Islet of Langerhans (tissue), 1 donor: Measurements from ENCODE around the gene MYLIP.

ENCODE experiments used
- FAIRE-seq: peaks from one replicate; lab custom pipeline; 2011; peaks lifted over from hg19 to GRCh38; lab: Jason Lieb, UNC

The MYLIP gene

DNA sequence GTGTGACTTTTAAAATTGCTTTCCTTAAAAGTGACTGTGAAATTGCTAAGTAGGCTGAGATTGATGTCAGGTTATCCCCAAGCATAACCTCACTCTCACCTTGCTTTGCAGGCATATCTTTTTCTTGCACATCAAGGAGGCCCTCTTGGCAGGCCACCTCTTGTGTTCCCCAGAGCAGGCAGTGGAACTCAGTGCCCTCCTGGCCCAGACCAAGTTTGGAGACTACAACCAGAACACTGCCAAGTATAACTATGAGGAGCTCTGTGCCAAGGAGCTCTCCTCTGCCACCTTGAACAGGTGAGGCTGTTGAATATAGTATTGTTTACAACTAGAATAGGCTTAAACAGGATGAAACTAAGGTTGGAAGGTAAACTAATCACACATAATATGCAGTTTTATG lies 12.6 kb downstream of the MYLIP start:
- no peak for FAIRE-seq

DNA sequence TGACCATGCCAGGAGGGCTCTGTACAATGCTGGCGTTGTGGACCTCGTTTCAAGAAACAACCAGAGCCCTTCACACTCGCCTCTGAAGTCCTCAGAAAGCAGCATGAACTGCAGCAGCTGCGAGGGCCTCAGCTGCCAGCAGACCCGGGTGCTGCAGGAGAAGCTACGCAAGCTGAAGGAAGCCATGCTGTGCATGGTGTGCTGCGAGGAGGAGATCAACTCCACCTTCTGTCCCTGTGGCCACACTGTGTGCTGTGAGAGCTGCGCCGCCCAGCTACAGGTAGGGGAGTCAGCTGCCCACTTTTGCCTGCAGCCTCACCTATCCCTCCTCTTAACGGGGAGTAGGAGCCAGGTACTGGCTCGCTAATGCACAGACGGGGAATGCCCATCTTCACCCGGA lies 16.2 kb downstream of the MYLIP start:
- no peak for FAIRE-seq

GRCh38 chr6:16146028-16146427 lies 17.1 kb downstream of the MYLIP start:
- no peak for FAIRE-seq

- FAIRE-seq = no peak
Observed at GRCh38 chr6:16146527-16146955, 17.7 kb downstream of the MYLIP start.

DNA sequence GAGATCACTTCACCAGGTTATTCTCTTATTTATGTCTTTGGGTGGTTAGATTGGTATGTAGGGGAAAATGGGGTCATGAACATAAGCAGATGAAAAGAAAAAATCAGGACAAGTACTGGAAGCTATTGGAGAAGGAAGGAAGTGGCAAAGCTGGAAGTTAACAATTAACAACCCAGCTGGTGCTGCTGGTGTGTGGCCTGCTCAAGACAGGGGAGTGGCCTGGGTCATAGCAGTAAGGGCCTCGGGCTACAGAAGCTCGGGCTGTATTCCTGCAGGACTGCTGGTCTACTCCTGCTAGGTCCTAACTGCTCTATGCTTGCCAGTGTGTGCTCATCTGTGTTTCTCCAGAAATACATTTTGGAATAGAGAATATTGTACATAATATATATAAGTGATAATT lies 19.6 kb downstream of the MYLIP start:
- FAIRE-seq = no peak

DNA sequence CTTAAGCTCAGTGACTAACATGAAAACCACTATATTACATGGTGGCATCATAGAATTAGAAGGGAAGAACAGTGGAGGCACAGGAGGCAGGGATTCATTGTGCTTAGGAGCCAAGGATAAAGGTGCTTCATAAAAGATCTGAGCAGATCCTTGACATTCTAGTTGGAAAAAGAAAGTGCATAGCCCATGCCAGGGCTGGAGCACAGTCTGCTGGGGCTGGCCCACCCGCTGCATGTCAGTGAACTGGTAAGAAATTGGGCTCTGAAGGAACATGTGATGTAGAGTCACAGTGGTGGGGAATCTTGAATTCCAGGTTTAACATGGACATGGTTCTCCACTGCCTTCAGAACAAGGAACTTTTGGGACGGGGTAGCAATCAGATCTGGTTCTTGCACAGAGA lies 20.4 kb downstream of the MYLIP start:
- no peak for FAIRE-seq

DNA sequence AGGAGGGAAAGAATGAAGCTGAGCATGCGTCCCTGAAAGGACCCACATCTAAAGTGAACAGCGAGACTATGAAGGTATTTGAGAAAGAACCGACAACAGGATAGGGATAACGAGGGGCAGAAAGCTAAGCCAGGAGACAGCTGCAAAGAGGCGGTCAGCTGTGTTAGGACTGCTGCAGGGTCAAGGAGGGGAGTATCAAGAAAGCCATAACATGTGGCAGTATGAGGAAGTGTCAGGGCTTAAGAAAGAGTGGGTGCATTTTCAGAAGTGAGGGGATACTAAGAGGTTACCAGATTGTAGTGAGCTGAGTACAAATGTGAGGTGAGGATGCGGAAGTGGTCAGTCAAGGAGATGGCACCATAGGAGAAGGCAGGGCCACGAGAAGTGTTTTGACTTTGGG lies 21.2 kb downstream of the MYLIP start:
- FAIRE-seq = no peak

- no peak for FAIRE-seq
Observed at GRCh38 chr6:16153211-16153820, 24.4 kb downstream of the MYLIP start.

- no peak for FAIRE-seq
Observed at GRCh38 chr6:16154904-16155303, 26.0 kb downstream of the MYLIP start.

DNA sequence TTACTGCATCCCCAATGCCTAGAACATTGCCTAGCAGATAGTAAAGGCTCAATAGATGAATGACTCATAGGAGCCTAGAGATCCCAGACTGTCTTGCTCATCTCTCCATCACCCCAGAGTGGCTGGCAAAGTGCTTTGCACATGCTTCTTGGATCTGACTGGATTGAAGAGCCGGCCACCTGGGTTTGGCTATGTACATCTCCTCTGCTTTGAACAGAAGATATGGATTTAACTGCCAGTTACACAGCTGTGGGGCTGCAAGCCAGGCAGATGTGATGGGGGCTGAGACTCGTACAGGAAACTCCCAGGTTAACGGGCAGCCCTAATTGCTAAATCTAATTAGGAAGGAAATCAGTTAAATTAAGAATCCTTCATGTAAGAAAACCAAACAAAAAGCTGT lies 28.6 kb downstream of the MYLIP start:
- FAIRE-seq = no peak

DNA sequence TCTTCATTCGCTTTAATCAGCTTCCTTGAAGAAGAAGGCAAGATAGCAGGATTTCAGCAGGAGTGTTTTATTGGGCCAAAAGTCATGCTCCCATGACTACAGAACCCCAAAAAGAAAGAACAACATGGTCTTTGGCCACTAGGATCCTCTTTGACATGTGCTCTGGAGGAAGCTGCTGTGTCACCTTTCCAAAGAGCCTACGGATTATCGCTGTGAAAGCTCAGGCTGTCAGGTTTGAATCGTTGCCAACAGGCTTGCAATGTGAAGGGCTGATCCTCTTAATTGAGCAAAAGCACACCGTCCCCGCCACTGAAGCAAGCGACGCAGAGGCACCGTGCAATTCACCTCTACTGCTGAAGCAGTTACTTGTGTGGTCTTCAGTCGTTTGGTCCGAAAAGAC lies 29.0 kb downstream of the MYLIP start:
- no peak for FAIRE-seq

DNA sequence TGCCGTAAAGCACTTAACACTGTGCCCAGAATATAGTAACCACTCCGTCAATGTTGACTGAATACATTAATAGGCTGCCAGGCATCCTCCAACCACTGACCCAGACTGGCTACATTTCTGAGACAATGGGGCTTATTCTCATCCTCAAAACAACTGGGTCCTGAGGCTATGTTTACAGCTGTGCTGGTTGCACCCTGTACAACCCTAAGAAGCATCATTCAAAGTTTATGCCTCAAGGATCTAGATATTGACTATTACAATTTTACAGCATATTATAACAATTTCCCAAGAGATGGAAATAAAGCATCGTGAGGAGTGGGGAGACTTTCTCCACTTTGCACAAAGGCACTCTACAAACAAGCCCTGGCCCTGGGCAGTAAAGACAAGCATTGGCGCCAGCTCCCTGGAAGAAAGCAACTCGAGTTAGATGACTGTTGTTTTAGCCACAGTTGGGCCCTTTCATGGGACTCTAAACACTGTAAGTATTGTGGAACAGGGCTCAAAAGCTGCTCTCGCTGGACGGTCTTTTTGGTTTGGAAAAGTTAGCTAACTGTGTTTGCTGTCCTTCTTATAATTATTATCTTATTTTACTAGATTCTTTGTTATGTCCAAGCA lies 30.2 kb downstream of the MYLIP start:
- no peak for FAIRE-seq

DNA sequence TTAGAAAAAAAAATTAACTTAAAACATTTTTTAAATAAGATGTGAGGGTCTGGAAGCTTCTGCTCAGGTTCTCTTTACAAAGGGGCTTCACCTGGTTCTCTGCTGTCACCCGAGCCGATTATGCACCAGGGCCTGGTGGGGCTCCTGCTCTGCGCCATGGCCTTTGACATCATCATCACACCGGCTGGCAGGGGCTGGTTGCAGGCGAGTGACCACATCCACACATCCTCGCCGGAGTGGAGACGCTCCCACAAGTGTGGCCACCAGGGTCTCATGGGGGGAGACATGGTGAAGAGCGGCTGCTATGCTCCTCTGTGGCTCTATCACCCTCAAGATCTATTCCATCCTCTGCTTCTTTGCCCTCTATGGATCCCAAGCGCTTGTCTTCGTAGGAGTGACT lies 31.9 kb downstream of the MYLIP start:
- no peak for FAIRE-seq

DNA sequence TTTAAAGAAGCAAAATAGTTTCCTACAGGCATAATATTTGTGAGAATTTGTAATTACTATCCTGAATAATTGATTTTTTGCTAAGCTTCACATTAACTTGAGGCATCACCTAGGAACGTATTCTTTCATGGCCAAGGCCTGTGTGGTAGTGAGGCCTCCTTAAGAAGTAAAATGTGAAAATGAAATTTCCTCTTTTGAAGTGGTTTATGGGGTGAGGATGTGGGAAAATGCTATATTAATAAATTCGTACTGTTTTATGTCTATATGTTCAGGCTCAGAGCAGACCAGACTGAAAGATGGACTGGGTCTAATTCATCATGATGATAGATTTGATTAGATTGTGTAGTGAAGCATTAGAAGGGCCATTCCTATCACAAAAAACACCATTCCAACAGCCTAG lies 33.1 kb downstream of the MYLIP start:
- FAIRE-seq = no peak

DNA sequence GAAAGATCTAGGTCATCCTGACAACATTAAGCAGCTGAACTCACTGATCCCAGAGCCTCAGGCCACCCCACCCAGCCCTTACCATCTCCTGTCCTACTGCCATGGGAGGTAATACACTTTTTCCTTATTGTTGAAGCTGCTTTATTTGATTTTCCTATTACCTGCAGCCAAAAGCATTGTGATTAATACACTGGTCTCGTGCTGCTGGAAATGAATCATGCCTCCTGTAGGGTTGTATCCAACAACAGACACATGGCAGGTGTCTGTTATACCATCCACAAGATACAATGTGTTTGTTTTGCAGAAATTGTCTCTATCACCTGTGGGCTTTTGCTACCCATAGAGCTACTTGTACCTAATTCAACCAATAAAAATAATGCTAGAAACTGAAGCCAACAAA lies 34.2 kb downstream of the MYLIP start:
- FAIRE-seq = no peak

- no peak for FAIRE-seq
Observed at GRCh38 chr6:16163535-16164300, 34.8 kb downstream of the MYLIP start.

DNA sequence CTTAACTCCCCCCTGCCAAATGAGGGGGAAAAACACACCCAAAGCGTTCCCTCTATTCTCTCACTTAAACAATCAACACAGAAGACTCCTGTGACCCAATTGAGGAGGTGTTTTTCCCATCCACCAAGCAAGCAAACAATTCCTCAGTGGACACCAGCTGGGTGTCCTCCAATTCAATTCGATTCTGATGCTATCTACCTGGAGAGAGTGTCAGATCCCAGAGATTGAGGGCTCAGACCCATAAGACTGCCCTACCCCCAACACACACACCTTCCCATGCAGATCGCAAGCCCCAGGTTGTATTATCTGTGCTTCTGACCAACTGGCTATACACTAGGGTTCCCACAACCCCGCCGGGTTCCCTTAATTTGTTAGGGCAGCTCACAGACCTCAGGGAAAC lies 36.8 kb downstream of the MYLIP start:
- no peak for FAIRE-seq

DNA sequence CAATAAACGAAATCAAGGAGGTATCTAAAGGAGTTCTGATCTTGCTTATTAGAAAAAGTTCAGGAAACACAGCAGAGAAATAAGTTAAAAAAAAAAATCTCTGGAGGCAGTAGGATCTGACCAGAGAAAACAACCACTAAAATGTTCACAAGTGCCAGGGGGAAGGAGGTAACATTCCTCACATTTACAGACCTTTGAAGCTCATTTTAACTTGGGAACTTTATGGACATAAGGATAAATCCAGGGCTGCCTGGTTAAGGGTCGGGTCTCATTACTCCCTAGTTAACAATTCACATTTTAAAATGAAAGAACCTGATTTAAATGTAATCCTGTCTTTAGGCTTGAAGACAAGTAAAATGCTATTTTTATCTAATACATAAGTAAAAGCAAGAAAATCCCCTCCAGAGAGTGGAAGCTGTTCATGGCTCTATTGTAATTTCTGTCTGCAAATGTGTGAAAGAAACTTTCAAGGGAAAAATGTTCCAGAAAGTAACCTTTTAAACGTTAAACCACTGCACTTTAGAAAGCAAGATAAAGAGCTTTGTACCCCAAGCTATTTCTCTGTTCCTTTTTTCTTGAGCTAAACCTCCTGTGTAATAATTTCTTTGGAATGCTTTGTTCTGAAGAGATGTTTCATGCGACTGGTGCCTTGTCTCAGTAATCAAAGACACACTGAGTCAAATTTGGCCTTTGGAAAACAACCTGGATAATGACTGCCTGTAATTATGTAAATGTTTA lies 38.2 kb downstream of the MYLIP start:
- FAIRE-seq = no peak

DNA sequence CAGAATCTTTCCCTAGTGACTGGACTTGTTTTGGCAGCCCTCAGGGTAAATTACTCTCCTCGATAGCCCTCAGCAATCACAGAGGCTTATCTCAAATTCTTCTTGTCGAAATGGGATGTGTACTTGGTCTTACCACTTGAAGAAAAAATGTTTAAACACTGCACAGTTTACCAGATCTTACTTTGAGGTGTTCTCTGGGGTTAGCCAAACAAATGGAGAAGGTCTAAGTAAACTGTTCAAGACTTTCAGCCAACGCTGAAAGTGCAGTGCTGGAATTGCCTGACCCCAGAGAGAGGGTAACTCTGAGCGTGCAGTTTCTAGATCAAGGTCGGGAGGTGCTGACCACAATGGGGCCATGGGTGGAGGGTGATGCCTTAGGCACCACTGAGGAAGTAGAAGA lies 39.2 kb downstream of the MYLIP start:
- no peak for FAIRE-seq

DNA sequence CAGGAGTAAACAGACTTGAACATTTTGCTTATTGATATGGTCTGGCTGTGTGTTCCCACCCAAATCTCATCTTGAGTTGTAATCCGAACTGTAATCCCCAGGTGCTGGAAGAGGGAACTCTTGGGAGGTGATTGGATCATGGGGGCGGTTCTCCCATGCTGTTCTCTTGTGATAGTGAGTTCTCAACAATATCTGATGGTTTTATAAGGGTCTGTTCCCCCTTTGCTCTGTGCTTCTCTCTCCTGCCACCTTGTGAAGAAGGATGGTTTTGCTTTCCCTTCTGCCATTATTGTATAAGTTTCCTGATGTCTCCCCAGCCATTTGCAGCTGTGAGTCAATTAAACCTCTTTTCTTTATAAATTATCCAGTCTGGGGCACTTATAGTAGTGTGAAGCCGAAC lies 40.0 kb downstream of the MYLIP start:
- FAIRE-seq = no peak

GRCh38 chr6:16171400-16171799 lies 42.5 kb downstream of the MYLIP start:
- no peak for FAIRE-seq

- FAIRE-seq = no peak
Observed at GRCh38 chr6:16173167-16173940, 44.5 kb downstream of the MYLIP start.
